Bone marrow (tissue), 2 donors: ENCODE data around the gene KLHL20.
"Not testable (repeated sequence)": the region's sequence is repeated elsewhere in the genome, so short reads cannot be mapped to it uniquely, and the experiment has no call there.

Experiments
- DNase-seq, 2 donors: peaks; one replicate each; lab custom pipeline; 2025; lab: John Stamatoyannopoulos, UW

The KLHL20 gene

GRCh38 chr1:173714759-173715537, at the start of gene KLHL20:
Gene KLHL20, plus strand, starts transcription at chr1:173714981. Its CDS starts 1,063 bp downstream, at chr1:173716044.
- DNase-seq: peak; percentile 55 to 90

GRCh38 chr1:173666646-173667045, 48.1 kb upstream of the KLHL20 start:
- no peak for DNase-seq

- no peak for DNase-seq
These were observed 45.3 kb upstream of the KLHL20 start, which contains the start of gene ANKRD45 for GRCh38 chr1:173669491-173669941. Gene ANKRD45, minus strand, starts transcription at chr1:173669851. Its CDS starts 10,433 bp downstream, at chr1:173659418.

- DNase-seq: not testable (repeated sequence)
These were observed 40.3 kb upstream of the KLHL20 start for GRCh38 chr1:173674496-173674895.

- not testable (repeated sequence) for DNase-seq
These were observed 34.6 kb upstream of the KLHL20 start for GRCh38 chr1:173680152-173680551.

GRCh38 chr1:173682184-173682583, 32.6 kb upstream of the KLHL20 start:
- no peak for DNase-seq

GRCh38 chr1:173683838-173684237, 30.9 kb upstream of the KLHL20 start:
- not testable (repeated sequence) for DNase-seq

GRCh38 chr1:173685121-173685520, 29.7 kb upstream of the KLHL20 start:
- not testable (repeated sequence) for DNase-seq

GRCh38 chr1:173688300-173688699, 26.5 kb upstream of the KLHL20 start:
- DNase-seq: no peak

- no peak for DNase-seq
These were observed 21.5 kb upstream of the KLHL20 start for GRCh38 chr1:173693238-173693637.

GRCh38 chr1:173701299-173701698, 13.5 kb upstream of the KLHL20 start:
- not testable (repeated sequence) for DNase-seq

- DNase-seq: no peak
These were observed 12.0 kb upstream of the KLHL20 start for GRCh38 chr1:173702736-173703135.

- DNase-seq: no peak
These were observed 9.7 kb upstream of the KLHL20 start for GRCh38 chr1:173705117-173705516.

- no peak for DNase-seq
These were observed 6.0 kb upstream of the KLHL20 start for GRCh38 chr1:173708787-173709186.

- no peak for DNase-seq
These were observed 381 bp upstream of the KLHL20 start for GRCh38 chr1:173714441-173714758.

- DNase-seq: no peak
These were observed 710 bp downstream of the KLHL20 start for GRCh38 chr1:173715538-173715844.

- DNase-seq: no peak
These were observed 2.5 kb downstream of the KLHL20 start for GRCh38 chr1:173717238-173717637.

GRCh38 chr1:173731331-173731730, 16.6 kb downstream of the KLHL20 start:
- DNase-seq: not testable (repeated sequence)

GRCh38 chr1:173733912-173734311, 19.1 kb downstream of the KLHL20 start:
- DNase-seq: no peak

- not testable (repeated sequence) for DNase-seq
These were observed 21.3 kb downstream of the KLHL20 start for GRCh38 chr1:173736104-173736503.

- no peak for DNase-seq
These were observed 27.6 kb downstream of the KLHL20 start for GRCh38 chr1:173742203-173742886.

GRCh38 chr1:173744651-173745050, 29.9 kb downstream of the KLHL20 start:
- DNase-seq: no peak

GRCh38 chr1:173749137-173749536, 34.4 kb downstream of the KLHL20 start:
- no peak for DNase-seq
